Measurements from ENCODE around the gene TUBGCP2.
"Not testable (repeated sequence)": the region's sequence is repeated elsewhere in the genome, so short reads cannot be mapped to it uniquely, and the experiment has no call there.

TUBGCP2 gene

DNA sequence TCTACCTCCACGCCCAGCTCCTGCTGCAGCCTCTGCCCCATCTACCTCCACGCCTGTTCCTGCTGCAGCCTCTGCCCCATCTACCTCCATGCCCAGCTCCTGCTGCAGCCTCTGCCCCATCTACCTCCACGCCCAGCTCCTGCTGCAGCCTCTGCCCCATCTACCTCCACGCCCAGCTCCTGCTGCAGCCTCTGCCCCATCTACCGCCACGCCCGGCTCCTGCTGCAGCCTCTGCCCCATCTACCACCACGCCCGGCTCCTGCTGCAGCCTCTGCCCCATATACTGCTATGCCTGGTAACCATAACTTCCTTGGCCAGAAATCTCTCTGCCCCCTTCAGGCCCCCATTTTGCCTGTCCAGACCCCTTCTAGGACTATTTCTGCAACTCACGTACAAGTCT lies 43.6 kb downstream of the TUBGCP2 start:
- DNase-seq (ENCODE audit: low read depth, low spot score) = not testable (repeated sequence)

DNA sequence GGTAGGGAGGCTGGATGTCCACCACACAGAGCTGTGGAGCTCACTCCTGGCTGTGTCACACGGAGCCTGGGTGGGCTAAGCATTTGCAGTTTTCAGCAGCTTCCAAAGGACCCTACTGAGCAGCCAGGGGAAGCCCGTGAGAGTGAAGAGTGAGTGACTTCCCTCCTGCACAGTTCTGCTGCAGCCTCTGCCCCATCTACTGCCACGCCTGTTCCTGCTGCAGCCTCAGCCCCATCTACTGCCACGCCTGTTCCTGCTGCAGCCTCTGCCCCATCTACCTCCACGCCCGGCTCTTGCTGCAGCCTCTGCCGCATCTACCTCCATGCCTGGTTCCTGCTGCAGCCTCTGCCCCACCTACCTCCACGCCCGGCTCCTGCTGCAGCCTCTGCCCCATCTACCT lies 44.2 kb downstream of the TUBGCP2 start:
- no peak for DNase-seq (ENCODE audit: low read depth, low spot score)

DNA sequence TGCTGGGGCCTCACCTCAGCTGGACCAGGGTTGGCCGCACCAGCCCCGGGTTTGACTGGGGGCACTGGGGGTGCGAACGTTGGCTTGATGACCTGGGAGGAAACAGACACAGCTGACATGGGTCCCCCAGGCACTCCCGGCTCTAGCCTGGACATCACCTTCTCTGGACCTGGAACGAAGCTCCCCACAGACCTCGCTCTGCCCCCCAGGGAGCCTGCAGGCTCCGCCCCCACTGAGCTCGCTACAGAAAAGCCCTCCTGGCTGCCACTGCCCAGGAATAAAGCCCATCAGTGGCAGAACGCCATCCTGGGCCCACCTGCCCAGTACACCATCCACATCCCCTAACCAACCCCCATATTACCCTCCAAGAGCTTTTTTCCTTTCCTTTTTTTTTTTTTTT lies 45.0 kb downstream of the TUBGCP2 start:
- DNase-seq (ENCODE audit: low read depth, low spot score) = no peak

DNA sequence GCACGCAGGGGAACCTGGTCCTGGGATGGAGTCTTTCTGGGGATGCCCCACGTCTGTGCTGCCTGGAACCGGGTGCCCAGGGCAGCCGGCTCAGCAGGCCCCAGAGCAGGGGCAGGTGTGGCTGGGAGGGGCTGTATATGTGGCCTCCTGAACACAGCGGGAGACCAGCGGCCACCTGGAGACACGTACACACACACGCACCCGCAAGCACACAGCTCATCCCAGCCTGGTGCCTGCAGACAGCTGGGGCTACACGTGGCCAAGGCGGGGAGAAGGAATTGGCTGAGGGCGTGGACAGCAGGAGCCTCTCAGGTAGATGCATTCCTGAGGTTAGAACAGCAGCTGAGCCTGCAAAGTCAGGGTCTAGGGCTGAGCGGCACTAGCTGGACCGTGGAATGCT lies 46.0 kb downstream of the TUBGCP2 start:
- no peak for DNase-seq (ENCODE audit: low read depth, low spot score)

DNA sequence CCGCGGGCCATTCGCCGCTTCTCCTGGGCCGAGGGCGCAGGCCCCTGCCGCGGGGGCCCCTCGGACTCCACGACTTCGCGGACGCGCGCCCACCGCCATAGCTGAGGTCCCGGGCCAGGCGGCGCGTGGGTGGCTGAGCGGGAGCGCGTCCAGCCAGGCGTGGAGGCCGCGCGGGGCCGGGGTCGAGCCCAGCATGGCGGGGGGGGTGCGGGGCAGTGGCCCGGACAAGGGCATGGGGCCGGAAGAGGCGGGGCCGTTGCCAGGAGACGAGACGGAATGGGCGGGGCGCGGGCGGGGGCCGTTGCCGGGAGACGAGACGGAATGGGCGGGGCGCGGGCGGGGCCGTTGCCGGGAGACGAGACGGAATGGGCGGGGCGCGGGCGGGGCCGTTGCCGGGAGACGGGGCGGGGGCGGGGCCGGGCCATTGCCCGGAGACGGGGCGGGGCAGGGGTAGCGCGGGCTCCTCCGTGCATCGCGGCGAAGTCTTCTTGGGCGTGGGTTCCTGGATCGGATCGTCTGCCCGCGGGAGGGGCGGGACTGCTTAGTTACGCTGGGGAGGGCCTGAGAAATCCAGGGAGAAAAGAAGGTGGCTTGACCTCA lies 46.8 kb downstream of the TUBGCP2 start:
- no peak for DNase-seq (ENCODE audit: low read depth, low spot score)

DNA sequence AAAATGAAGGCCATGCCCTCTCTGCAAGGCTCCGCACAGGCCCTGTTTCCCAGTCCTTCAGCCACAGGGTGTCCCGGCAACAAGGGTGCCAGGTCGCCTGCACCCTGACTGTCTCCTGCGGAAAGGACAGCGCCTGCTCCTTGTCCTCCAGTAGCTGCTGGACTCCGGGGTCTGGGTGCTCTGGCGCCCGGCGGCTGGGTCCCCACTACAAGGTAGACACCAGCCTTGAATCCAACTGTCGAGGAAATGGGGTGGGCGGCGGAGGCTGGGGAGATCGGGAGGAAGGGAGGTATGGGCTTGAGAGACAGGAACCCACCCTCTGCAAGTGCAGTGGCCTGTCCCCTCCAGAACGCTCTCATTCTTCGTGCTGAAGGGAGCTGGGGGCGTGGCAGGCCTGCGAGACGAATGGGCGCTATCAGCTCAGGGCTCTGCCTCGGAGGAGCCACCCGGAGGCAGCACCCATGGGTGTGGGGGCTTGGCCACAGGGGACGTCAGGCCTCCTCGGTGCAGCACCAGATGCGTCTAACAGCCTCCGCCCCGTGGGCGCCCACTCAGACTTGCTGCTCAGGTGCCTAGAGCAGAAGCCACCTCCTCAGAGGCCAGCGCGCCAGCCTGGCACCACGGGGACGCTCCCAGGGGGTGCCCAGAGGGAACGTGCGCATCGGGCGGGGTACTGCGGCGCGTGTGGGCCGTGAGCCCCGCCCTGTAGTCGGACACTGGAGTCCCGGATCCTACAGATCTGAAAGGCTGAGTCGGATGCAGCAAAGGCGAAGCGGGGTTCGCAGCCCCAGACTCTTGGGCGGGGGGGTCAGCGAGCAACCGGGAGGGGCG lies 47.6 kb downstream of the TUBGCP2 start:
- DNase-seq (ENCODE audit: low read depth, low spot score) = no peak

DNA sequence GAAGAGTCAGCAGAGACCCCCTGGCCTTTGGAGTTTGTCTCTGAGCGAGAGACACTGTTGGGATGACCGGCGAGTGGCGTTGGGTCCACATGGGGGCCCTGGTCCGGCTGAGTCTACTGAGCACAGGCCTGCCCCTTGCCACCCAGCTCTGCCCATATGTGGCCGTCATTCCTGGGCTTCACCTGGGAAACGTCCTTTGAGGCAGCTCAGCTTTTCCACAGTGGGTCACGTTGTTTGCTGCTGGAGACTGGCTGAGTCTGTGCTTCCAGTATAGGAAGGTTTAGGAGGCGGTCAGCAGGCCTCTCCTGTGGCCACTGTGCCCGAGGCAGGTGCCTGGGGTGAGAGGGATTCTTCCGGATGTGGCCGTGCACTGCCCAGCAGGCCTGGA lies 49.1 kb downstream of the TUBGCP2 start:
- no peak for DNase-seq (ENCODE audit: low read depth, low spot score)

DNA sequence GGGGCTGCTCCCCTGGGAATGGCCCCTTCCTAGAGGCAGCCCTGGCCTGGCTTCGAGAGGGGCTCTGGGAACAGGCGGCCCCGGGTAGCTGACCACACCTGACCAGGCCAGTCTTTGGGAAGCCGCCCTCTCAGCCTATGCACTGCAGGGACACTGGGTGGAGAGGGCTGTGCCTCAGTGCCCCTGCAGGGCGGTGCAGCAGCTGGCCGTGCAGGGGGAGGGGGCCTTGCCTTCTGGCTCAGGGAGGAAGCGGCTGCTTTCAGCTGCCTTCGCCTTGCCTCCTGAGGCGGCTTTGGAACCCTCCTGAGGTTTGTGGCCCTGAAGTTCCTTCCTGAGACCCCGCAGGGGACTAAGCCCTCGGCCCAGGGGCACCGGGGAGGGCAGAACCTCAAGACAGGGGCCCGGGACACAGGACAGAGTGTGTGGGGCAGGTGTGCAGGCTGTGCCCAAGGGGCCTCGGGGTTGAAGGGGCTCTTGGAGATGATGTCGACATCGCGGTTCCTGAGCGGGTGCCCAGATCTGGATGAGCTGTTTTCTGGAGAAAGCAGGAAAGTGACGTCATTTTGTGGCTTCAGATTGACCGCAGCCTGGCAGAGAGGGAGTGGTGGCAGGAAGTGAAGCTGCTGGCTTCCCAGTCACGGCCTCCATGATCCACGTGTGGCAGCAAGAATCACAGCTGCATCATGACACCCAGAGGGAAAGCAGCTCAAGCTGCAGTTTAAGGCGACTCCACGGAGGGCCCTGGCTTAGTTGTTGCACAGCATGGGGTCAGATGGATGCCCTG lies 49.7 kb downstream of the TUBGCP2 start:
- DNase-seq (ENCODE audit: low read depth, low spot score) = peak; percentile 89

DNA sequence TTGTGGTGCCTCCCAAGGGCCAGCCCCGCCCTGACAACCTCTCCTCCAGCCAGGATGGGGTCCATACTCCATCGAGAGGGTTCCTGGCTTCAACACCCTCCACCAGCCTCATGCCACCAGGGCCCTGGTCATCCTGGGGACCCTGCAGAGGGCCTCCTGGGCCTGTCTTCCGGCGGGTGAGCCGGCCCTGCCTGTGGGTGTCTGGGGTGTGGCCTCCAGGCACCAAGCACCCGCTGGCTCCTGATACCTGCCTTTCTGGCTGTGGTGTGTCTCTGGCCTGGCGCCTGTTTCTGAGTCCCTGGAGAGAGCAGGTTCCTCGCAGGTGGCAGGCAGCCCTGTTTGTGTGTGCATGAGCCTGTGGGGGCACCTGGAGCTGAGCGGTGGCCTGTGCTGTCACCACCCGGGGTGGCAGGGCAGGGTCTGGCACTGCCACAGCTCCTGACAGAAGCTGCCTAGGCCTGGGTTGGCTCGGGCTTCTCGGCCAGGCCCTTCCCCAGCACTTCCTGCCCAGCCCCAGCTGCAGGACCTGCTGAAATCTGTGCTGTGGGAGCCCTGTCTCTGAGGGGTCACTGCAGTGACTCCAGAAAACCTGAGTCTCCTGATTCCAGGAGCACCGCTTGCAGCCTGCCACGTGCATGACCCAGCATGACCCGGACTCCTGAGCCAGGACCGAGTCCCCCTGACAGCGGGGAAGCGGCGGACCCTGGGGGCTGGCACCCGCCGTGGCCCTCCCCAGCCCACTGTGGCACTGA lies 50.4 kb downstream of the TUBGCP2 start:
- no peak for DNase-seq (ENCODE audit: low read depth, low spot score)

DNA sequence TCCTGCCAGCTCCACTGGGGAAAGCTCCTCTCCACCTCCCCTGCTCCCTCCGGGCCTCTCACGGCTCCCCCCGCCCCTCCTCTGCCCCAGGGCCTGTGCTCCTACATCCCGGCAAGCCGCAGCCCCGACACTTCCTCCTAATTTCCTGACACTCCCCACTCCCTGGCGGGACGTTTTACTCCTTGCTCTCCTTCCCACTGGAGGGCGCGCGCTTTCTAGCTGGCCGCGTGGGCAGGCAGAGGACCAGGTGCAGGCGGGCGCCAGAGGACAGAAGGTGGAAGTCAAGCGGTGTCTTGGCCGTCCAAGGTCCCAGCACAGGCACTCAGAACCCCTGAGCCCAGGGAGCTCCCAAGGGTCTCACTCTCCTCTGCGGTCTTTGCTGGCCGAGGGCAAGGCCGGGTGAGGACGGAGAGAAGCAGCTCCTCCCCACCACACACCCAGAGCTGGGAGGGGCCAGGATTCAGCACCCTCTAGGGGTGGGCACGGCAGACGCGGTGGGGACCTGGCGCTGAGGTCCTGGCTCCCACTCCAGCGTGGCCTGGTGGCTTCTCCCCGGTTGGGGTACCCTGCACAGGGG lies 51.1 kb downstream of the TUBGCP2 start:
- no peak for DNase-seq (ENCODE audit: low read depth, low spot score)

DNA sequence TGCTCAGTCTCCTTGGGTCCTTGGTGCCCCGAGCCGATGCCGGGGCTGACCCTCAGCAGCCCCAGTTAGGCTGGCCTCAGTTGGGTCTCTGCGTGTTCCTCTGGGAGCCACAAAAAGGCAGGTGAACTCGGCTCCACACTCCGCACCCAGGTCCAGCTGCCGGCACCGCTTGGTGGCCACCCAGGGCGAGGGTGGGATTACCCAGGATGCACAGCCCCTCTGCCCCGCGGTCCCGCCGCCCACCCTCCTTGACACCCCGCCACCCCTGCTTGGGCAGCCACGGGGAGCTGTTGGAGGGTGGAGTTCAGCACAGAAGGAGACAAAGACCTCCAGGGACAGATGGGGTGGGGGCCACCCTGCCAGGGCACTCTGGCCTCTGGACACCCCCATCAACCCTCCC lies 53.3 kb downstream of the TUBGCP2 start:
- DNase-seq (ENCODE audit: low read depth, low spot score) = no peak

DNA sequence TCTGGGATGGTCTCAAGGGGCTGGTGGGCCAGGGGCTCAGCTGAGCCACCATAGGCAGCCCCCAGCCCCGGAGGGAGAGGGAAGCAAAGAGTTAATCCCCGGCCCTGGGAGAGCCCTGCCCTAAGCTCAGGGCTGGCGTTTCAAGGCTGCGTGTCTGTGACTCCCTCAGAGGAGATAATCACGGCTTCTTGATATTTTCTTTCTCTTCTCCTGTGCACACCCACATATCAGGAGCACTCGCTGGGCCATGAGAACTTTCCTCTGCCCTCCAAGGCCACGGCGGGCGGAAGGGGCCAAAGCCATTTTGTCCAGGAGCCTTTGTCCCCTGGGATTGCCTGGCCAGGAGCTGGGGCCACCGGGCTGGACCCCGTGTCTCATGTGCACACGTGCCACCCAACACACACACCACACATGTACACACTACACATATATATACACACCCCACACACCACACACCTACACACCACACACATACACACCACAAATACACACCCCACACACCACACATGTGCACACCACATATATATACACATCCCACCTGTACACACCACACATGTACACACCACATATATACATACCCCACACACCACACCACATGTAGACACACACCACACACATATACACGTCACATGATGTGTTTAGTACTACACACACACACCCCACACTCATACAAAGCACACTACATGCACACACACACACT lies 54.1 kb downstream of the TUBGCP2 start:
- no peak for DNase-seq (ENCODE audit: low read depth, low spot score)

DNA sequence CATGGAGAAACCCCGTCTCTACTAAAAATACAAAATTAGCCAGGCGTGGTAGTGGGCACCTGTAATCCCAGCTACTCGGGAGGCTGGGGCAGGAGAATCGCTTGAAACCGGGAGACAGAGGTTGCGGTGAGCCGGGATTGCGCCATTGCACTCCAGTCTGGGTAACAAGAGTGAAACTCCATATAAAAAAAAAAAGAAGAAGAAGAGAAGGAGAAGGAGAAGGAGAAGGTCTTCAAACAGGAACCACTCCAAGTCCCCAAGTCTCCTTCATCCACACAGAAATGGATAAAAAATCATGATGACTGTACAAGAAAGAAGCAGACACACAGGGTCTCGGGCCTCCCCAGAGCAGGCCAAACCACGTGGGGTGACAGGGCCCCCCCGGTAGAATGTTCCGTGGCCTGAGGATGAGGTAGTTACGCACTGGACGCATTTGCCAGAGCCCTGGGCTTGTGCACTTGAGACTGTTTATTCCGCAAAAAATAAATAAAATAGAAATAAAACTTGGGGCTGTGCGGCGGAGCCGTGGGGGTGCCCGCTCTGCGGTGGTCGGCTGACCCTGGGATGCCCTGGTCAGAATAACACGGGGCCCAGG lies 55.2 kb downstream of the TUBGCP2 start:
- no peak for DNase-seq (ENCODE audit: low read depth, low spot score)

DNA sequence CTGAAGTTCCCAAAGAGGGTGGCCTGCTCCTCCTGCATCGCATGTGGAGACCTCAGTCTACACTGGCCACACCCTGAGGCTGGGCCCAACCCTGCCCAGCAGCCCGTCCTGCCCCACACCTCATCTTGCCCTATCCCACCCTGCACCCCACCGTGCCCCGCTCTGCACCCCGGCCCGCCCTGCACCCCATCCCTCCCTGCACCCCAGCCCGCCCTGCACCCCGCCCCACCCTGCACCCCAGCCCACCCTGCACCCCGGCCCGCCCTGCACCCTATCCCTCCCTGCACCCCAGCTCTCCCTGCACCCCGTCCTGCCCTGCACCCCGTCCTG lies 56.5 kb downstream of the TUBGCP2 start:
- no peak for DNase-seq (ENCODE audit: low read depth, low spot score)

DNA sequence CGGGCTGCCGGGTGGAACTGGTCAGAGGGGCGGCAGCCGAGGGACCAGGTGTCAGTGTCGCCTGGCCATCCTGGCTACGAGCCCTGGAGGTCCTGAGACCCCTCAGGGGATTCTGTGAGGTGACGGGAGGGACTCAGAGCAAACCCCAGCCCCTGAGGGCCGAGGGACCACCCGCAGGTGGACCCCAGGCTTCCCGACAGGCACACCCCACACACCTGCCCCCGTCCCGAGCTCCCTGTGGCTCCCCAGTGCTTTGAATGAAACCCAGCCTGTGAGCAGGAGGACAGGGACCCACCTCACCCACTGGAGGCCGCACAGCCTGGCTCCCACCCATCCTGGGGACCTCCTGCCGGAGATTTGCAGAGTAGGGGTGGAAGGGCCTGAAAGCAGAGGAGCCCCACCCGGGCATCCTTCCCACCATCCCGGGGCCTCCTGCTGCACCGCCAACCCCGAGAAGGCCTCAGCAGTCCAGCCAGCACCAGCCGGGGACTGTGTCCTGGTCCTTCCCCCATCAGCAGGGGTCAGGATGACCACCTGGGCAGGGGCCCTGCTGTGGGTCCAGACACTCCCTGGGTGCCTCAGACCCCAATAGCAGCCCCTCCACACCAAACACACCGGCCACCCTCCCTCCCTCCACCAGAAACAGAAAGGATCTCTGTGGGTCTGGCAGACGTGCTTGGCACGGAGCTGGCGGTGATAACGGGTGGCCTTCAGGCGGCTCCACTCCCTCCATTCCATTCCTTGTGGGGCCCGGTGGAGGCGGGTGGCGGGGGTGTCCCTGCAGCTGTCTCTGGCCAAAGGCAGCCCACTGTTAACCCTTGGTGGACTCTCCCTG lies 57.1 kb downstream of the TUBGCP2 start:
- no peak for DNase-seq (ENCODE audit: low read depth, low spot score)

DNA sequence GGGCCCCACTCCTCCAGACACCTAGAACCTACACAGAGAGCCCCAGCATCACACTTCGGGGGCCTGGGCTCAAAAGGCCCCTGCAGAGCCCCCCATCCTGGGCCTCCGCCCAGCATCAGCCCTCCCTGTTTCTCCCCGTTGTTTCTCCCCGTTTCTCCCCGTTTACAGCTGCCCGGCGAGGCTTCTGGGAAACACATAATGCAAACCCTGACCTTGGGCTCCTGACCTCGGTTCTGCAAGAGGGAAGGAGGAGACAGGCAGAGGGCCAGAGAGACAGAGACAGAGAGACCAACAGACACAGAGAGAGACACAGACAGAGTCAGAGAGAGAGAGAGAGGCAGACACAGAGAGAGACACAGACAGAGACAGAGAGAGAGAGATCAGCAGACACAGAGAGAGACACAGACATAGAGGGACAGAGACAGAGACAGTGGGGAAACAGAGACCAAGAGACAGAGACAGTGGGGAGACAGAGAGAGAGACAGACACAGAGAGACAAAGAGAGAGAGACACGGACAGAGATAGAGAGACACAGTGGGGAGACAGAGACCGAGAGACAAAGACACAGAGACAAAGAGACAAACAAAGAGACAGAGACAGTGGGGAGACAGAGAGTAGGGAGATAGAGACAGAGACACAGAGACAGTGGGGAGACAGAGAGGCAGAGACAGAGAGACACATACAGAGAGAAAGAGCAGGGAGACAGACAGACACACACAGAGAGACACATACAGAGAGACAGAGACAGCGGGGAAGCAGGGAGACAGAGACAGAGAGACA lies 58.5 kb downstream of the TUBGCP2 start:
- no peak for DNase-seq (ENCODE audit: low read depth, low spot score)

DNA sequence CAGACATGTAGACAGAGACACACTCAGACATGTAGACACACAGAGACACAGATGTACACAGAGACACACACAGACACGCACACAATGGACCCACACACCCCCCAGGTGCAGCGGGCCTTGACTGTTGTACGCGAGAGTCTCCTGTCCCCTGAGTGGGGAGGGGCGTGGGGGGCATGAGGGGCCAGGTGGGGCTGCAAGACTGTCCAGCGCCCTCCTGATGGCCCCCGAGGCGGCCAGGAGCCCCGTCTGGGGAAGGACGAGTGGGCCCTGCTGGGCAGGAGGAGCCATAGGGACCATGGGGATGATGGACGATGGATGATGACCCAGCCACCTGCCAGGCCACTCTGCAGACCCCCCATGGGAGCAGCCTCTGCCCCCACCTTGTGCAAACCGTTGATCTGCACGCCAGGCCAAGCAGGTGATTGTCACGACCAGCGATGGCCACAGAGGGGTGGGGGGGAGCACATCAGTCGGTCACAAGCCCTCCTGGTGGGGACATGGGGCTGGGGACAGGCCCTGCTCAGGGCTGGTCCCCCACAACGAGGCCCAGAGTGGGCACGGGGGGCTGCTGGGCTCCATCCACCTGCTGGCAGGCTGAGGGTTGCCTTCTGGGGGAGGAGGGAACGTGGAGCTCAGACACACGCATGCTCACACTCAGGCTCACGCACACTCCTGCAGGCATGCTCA lies 59.4 kb downstream of the TUBGCP2 start:
- DNase-seq (ENCODE audit: low read depth, low spot score) = no peak

DNA sequence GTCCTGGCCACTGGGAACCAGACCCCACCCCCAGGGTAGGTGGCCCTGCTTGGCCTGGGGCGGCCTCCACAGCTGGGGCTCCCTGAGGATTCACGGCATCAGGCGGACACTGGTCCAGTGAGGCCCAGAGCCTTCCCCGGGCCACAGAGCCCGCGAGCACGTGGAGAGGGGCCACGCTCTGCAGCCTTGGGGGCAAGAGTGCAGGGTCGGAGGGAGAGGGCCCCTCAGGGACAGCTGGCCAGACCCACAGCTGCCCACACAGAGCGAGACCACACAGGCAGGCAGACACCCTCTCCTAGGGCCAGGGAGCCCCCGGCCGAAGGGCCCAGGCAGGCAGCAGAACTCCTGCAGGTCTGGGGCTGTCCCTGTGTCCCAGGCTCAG lies 60.3 kb downstream of the TUBGCP2 start:
- no peak for DNase-seq (ENCODE audit: low read depth, low spot score)
